Subcutaneous adipose tissue (tissue), 4 donors: ENCODE measurements around the gene SHISA9. TPM values are rescaled to one million over a fixed set of nuclear protein-coding genes. Genes with fewer than 3 reads are reported as not detected.

ENCODE experiments used
- CTCF ChIP-seq: fragments of 450-650 bp; IDR thresholded peaks from one replicate; pipeline ENCODE4 v1.5.1; 2016; ENCODE audit warnings: low read depth, mild to moderate bottlenecking, control low read depth, antibody characterized with exemption, moderate library complexity
- total RNA-seq, 4 donors: library from RNA; depleted of rRNA; stranded (reverse); fragments of >200 nt; gene quantifications; one replicate each; pipeline ENCODE4 v1.1.0, GENCODE V29; 2016

Gene SHISA9
- total RNA-seq, 4 donors from 2014 or later = under 0.01 to 0.19 (median 0.17) TPM; not detected in 1

GRCh38 chr16:13127144-13127543 is 225.7 kb downstream of the SHISA9 start:
- TF ChIP-seq CTCF = no peak

- TF ChIP-seq CTCF = no peak
Measured at GRCh38 chr16:13130586-13130985, 229.2 kb downstream of the SHISA9 start.

- TF ChIP-seq CTCF = no peak
Measured at GRCh38 chr16:13134836-13135235, 233.4 kb downstream of the SHISA9 start.

GRCh38 chr16:13136901-13137300 is 235.5 kb downstream of the SHISA9 start:
- no peak for TF ChIP-seq CTCF

GRCh38 chr16:13138528-13138927 is 237.1 kb downstream of the SHISA9 start:
- no peak for TF ChIP-seq CTCF

- no peak for TF ChIP-seq CTCF
Measured at GRCh38 chr16:13139661-13140241, 238.4 kb downstream of the SHISA9 start.

- TF ChIP-seq CTCF = no peak
Measured at GRCh38 chr16:13143551-13143950, 242.2 kb downstream of the SHISA9 start.
